Hypothalamus (tissue), 51 donors: Measurements from ENCODE around the gene DNHD1.

Experiments used
- DNase-seq, 51 donors: peaks; one replicate each; lab custom pipeline; 2025; lab: John Stamatoyannopoulos, UW

DNHD1 gene

GRCh38 chr11:6559369-6559768, 62.3 kb downstream of the DNHD1 start:
- DNase-seq: no peak

- no peak for DNase-seq
Observed at GRCh38 chr11:6561288-6561687, 64.2 kb downstream of the DNHD1 start.

- DNase-seq: no peak
Observed at GRCh38 chr11:6563121-6563619, 66.1 kb downstream of the DNHD1 start.

GRCh38 chr11:6563667-6564066, 66.6 kb downstream of the DNHD1 start:
- DNase-seq: no peak

- no peak for DNase-seq
Observed at GRCh38 chr11:6565325-6565724, 68.2 kb downstream of the DNHD1 start.

- DNase-seq: no peak
Observed at GRCh38 chr11:6565988-6566703, 69.1 kb downstream of the DNHD1 start.

GRCh38 chr11:6566704-6567370, 69.8 kb downstream of the DNHD1 start:
- DNase-seq: peak in 3 of 51 donors; percentile 9 to 46 (median 20)

- DNase-seq: peak in 2 of 51 donors; percentile 25 to 45
Observed at GRCh38 chr11:6567371-6567745, 70.3 kb downstream of the DNHD1 start.

- DNase-seq: peak in 18 of 51 donors; percentile 19 to 59 (median 40)
Observed at GRCh38 chr11:6568191-6568918, 71.3 kb downstream of the DNHD1 start.

GRCh38 chr11:6569706-6570105, 72.6 kb downstream of the DNHD1 start:
- no peak for DNase-seq

- peak in 2 of 51 donors; percentile 18 to 29 for DNase-seq
Observed at GRCh38 chr11:6570691-6571427, 73.8 kb downstream of the DNHD1 start.

- no peak for DNase-seq
Observed at GRCh38 chr11:6571434-6572008, 74.4 kb downstream of the DNHD1 start.

GRCh38 chr11:6572215-6572614, 75.1 kb downstream of the DNHD1 start:
- DNase-seq: peak in 1 of 51 donors; percentile 51

- DNase-seq: no peak
Observed at GRCh38 chr11:6574816-6575715, 78.0 kb downstream of the DNHD1 start.

GRCh38 chr11:6576471-6577373, 79.6 kb downstream of the DNHD1 start:
- peak in 45 of 51 donors; percentile 13 to 93 (median 75) for DNase-seq

- no peak for DNase-seq
Observed at GRCh38 chr11:6578134-6578533, 81.1 kb downstream of the DNHD1 start.

GRCh38 chr11:6579681-6580080, 82.6 kb downstream of the DNHD1 start:
- DNase-seq: peak in 4 of 51 donors; percentile 11 to 24 (median 13)

GRCh38 chr11:6583584-6583983, 86.5 kb downstream of the DNHD1 start:
- DNase-seq: no peak
